ENCODE data around the gene ARNT2.

DNA sequence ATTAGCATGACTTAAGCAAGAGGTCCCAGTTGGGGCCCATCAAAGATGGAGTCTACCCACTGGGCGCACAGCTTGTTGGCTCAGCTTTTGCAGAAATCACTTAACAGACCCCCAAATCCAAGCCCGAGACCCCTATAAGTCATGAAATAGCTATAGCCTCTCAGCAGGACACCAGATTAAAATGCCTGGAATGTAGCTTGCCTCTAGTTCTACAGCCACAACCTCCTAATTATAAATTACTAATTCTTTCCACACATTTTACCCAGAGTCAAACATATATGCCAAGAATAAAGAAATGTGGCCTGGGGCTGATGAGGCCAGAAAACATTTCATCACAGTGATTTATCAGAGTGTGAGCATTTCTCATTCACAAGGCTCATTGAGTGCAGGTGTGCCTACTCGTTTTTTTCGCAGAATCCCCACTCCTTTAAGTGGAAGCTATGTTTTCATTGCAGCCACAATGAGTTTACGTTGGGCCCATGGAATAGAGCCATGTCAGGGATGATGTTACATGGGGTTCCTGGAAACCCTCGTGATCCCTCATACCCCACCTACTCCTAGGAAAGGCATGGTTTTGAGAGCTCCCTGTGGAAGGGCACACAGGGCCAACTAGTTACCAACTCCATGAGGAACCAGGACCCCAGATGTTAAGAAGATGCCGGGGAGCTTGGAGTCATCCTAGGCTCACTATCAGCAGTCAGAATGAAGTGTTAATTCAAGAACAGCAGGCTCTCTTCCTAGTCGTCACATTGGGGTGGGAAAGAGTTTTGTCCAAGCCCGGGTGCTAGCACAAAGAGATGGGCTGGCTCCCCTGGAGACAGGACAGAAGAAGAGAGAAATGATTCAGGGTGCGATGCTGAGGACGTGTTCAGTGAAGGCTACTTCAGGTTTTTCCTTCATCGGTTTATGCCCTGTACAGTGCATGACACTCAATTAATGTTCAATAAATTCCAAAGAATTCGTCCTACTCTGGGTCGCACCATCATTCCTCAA lies 200.7 kb downstream of the ARNT2 start:
- TF ChIP-seq, protein P1, sequence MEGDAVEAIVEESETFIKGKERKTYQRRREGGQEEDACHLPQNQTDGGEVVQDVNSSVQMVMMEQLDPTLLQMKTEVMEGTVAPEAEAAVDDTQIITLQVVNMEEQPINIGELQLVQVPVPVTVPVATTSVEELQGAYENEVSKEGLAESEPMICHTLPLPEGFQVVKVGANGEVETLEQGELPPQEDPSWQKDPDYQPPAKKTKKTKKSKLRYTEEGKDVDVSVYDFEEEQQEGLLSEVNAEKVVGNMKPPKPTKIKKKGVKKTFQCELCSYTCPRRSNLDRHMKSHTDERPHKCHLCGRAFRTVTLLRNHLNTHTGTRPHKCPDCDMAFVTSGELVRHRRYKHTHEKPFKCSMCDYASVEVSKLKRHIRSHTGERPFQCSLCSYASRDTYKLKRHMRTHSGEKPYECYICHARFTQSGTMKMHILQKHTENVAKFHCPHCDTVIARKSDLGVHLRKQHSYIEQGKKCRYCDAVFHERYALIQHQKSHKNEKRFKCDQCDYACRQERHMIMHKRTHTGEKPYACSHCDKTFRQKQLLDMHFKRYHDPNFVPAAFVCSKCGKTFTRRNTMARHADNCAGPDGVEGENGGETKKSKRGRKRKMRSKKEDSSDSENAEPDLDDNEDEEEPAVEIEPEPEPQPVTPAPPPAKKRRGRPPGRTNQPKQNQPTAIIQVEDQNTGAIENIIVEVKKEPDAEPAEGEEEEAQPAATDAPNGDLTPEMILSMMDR (IDR thresholded peaks at IDR 0.05) = no peak
- no peak for TF ChIP-seq EP300 (IDR thresholded peaks at IDR 0.05)
